Vagina (tissue), 2 donors: ENCODE results near the gene PTPN21. TPM values are rescaled to one million over a fixed set of nuclear protein-coding genes. Genes with fewer than 3 reads are reported as not detected.

Experiments used
- DNase-seq, 2 donors: peaks; one replicate each; pipeline ENCODE4 v3.0.0-alpha.2; 2017; ENCODE audit errors: extremely low spot score in 2 of 2
- H3K27ac ChIP-seq: fragments of 200-600 bp; sonication (generic); one replicate; pipeline ENCODE4 v1.5.1; 2019
- H3K27me3 ChIP-seq: fragments of 200-600 bp; sonication (generic); one replicate; pipeline ENCODE4 v1.5.1; 2019
- H3K36me3 ChIP-seq, 2 donors: fragments of 200-600 bp; sonication (generic); one replicate each; pipeline ENCODE4 v1.5.1; 2017 to 2019
- H3K4me1 ChIP-seq: fragments of 200-600 bp; sonication (generic); one replicate; pipeline ENCODE4 v1.5.1; 2019
- H3K4me3 ChIP-seq, 2 donors: fragments of 200-600 bp; sonication (generic); 1 replicate in 1 of 2; 2 replicates in 1 of 2; pipeline ENCODE4 v1.5.1; 2016 to 2019
- H3K9me3 ChIP-seq: fragments of 200-600 bp; sonication (generic); one replicate; pipeline ENCODE4 v1.5.1; 2019
- POLR2A ChIP-seq, 2 donors: fragments of 450-650 bp; IDR thresholded peaks; one replicate each; pipeline ENCODE4 v1.6.1; 2017; ENCODE audit warnings: antibody characterized with exemption in 2 of 2, mild to moderate bottlenecking in 2 of 2, moderate library complexity in 2 of 2
- POLR2AphosphoS5 ChIP-seq, 2 donors: sonication (generic); formaldehyde crosslinking; IDR thresholded peaks; one replicate each; pipeline ENCODE4 v1.9.0; 2017; ENCODE audit warnings: antibody characterized with exemption in 2 of 2, mild to moderate bottlenecking in 2 of 2, low read depth in 1 of 2; ENCODE audit not compliant: insufficient read depth in 1 of 2
- intact Hi-C: fragments of 100-400 bp; cut with DNase I; formaldehyde crosslinking; loops from one replicate; pipeline ENCODE4 v1.15.1; 2023
- total RNA-seq: library from RNA; depleted of rRNA; stranded (reverse); fragments of >200 nt; gene quantifications from one replicate; pipeline ENCODE4 v1.2.3, GENCODE V29; 2016
- TF ChIP-seq, protein P1 (sequence below), 3 experiments: fragments of 450-650 bp in 2 of 3; fragments of 200-600 bp in 1 of 3; sonication (generic) in 1 of 3; IDR thresholded peaks; one replicate each; pipeline ENCODE4 v1.5.1; 2017 to 2019; ENCODE audit warnings: antibody characterized with exemption in 3 of 3, mild to moderate bottlenecking in 2 of 3, moderate library complexity in 2 of 3

Gene PTPN21
- total RNA-seq, 1 donor from 2014 or later = 15.2 TPM

DNA sequence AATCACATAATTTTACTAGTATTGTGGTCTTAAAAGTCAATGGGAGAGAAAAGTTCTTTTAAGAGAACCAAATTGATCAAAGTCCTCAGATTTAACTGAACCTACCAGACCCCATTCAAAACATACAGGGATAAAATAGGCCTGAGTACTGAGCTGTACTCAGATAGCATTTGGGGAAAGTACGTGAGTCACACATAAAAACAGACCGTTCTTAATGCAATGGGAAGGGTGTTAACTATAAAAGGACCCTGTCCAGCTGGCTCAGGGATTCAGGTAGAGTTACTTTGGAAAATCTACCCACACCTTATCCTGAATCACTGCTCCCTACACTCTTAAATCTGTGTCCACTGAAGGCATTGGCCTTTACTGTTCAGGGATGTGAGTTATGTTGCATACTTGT, 78.0 kb downstream of the PTPN21 start:
- intact Hi-C loops = no loop called here
- TF ChIP-seq, protein P1, sequence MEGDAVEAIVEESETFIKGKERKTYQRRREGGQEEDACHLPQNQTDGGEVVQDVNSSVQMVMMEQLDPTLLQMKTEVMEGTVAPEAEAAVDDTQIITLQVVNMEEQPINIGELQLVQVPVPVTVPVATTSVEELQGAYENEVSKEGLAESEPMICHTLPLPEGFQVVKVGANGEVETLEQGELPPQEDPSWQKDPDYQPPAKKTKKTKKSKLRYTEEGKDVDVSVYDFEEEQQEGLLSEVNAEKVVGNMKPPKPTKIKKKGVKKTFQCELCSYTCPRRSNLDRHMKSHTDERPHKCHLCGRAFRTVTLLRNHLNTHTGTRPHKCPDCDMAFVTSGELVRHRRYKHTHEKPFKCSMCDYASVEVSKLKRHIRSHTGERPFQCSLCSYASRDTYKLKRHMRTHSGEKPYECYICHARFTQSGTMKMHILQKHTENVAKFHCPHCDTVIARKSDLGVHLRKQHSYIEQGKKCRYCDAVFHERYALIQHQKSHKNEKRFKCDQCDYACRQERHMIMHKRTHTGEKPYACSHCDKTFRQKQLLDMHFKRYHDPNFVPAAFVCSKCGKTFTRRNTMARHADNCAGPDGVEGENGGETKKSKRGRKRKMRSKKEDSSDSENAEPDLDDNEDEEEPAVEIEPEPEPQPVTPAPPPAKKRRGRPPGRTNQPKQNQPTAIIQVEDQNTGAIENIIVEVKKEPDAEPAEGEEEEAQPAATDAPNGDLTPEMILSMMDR (IDR thresholded peaks at IDR 0.05) = no peak
- no peak for TF ChIP-seq POLR2A (IDR thresholded peaks at IDR 0.05)
- no peak for TF ChIP-seq POLR2AphosphoS5 (IDR thresholded peaks at IDR 0.05; ENCODE audit: insufficient read depth in 1 of 2, low read depth in 1 of 2)
- Histone ChIP-seq H3K27ac (no peak overlapping the region), H3K36me3 (peaks cover 0 to 35% of the 10 kb centered on the region in 2 donors), H3K27me3 (no peaks in the 10 kb centered on the region), H3K4me1 (peaks cover 8% of the 10 kb centered on the region), H3K9me3 (no peaks in the 10 kb centered on the region), H3K4me3 (no peak overlapping the region)
- no peak for DNase-seq

DNA sequence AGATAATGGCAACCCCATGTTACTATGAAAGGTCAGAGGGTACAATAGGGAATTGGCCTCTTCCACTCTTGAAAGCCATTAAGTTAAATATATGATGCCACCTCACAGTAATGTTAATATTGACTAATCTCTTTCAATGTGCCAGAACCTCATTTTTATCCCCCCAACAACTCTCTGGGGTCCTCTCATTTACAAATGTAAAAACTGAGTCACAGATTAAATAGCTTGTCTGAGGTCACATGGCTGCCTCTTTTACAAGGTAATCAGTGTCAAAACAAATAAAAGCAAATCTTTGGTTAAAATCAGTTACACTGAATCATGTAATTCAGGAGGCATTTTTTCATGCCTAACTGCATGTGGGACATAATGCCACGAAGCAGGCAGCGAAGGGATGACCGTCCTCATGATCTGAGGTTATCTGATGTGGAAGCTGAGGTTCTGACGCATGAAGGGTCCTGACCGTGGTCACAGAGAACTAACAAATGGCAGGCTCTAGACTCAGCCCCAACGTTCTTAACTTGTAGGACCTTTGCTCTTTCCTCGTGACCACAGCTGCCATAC, 78.5 kb downstream of the PTPN21 start:
- H3K27ac ChIP-seq = no peak overlapping the region
- H3K36me3 ChIP-seq = peaks cover 0 to 40% of the 10 kb centered on the region in 2 donors
- no peak for DNase-seq
- H3K27me3 ChIP-seq = no peaks in the 10 kb centered on the region
- H3K4me1 ChIP-seq = peaks cover 8% of the 10 kb centered on the region
- no peak overlapping the region for H3K4me3 ChIP-seq
- TF ChIP-seq POLR2A (IDR thresholded peaks at IDR 0.05) (no peak), POLR2AphosphoS5 (IDR thresholded peaks at IDR 0.05; ENCODE audit: insufficient read depth in 1 of 2, low read depth in 1 of 2) (no peak)
- TF ChIP-seq, protein P1 (IDR thresholded peaks at IDR 0.05) = no peak
- intact Hi-C loops = no loop called here
- H3K9me3 ChIP-seq = no peaks in the 10 kb centered on the region

DNA sequence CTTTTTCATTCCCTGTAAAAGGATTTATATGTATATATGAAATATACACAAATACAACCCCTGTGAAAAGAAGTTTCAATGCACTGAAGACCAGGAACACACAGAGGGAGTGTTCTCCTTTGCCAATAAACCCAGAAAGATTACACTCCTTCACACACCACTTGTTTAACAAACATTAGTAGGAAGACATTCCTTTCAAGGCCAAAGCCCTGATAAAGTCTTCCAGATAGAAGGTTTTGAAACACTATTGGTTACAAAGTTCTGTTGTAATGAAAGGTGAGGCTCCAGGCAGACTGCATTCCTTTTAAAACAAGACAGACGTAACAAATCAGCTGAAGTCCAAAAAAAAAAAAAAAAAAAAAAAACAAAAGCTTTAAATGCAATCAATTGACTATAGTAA, 81.0 kb downstream of the PTPN21 start:
- intact Hi-C loops = no loop called here
- Histone ChIP-seq H3K9me3 (no peaks in the 10 kb centered on the region), H3K27me3 (no peaks in the 10 kb centered on the region), H3K27ac (no peak overlapping the region), H3K36me3 (peaks cover 0 to 49% of the 10 kb centered on the region in 2 donors), H3K4me3 (no peak overlapping the region), H3K4me1 (peaks cover 8% of the 10 kb centered on the region)
- TF ChIP-seq, protein P1 (IDR thresholded peaks at IDR 0.05) = no peak
- no peak for TF ChIP-seq POLR2AphosphoS5 (IDR thresholded peaks at IDR 0.05; ENCODE audit: insufficient read depth in 1 of 2, low read depth in 1 of 2)
- DNase-seq = no peak

DNA sequence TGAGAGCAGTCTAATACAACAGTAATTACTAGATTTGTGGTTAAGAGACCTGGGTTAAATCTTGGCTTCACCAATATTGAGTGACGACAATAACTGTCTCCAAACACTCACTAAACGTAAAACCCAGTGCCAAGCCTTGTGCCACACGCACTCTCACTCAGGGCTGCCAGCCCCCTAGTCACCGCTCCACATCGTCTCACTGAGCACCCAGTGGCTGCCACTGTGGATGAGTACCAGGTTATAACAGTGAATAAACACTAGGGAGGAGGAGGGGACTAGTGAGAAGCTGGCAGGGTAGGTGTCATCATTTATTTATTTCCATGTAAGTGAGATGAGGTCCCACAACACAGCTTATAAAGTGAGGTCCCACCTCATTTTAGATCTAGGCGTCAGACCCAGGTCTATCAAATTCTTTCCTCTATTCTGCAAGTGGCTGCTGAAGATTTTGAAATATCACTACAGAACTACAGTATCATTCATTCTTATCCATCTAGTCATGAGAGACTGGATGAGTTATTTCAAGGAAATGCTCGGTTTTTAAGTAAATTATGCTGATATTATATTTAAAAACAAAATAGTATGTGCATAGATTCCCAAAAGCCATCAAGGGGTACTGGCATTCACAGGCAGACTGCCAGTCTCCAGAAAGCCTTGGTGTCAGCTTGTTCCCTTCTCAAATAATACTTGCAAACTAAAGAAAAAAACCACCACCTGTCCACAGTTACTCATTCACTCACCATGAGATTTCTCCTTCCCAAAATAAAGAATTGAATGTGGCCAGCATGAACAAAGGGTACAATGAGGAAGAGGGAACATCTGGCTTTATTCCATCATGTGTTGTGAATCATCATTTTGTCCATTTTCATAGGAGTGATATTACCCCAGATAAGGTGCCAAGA, 84.0 kb downstream of the PTPN21 start:
- no peak for DNase-seq
- Histone ChIP-seq H3K4me3 (no peak overlapping the region), H3K27me3 (no peaks in the 10 kb centered on the region), H3K36me3 (peaks cover 0 to 64% of the 10 kb centered on the region in 2 donors), H3K27ac (no peak overlapping the region), H3K9me3 (no peaks in the 10 kb centered on the region), H3K4me1 (no peaks in the 10 kb centered on the region)
- TF ChIP-seq POLR2A (IDR thresholded peaks at IDR 0.05) (no peak), POLR2AphosphoS5 (IDR thresholded peaks at IDR 0.05; ENCODE audit: insufficient read depth in 1 of 2, low read depth in 1 of 2) (no peak)
- TF ChIP-seq, protein P1 (IDR thresholded peaks at IDR 0.05) = no peak
- intact Hi-C loops = no loop called here

DNA sequence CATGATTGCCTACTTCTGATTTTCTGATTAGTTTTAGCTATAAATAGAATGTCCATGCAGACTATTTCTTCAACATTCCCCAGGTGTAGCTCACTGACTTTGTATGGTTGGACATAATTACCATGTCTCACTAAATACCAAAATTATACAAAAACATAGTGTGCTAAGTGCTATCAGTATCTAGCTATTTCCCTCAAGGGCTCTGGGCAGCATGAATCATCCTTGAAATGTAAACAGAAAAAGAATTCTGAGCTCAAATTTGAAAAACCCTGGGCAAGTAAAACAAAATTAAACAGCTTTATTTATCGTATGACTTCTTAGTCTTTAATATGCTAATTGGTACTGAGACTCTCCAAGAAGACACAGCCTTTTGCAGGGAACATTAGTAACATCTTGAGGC, 86.4 kb downstream of the PTPN21 start:
- intact Hi-C loops = no loop called here
- Histone ChIP-seq H3K4me1 (no peaks in the 10 kb centered on the region), H3K27me3 (no peaks in the 10 kb centered on the region), H3K9me3 (no peaks in the 10 kb centered on the region), H3K36me3 (peaks cover 0 to 61% of the 10 kb centered on the region in 2 donors), H3K27ac (no peak overlapping the region), H3K4me3 (no peak overlapping the region)
- DNase-seq = no peak
- TF ChIP-seq POLR2AphosphoS5 (IDR thresholded peaks at IDR 0.05; ENCODE audit: insufficient read depth in 1 of 2, low read depth in 1 of 2) (no peak), POLR2A (IDR thresholded peaks at IDR 0.05) (no peak)
- TF ChIP-seq, protein P1 (IDR thresholded peaks at IDR 0.05) = no peak
